Measurements from ENCODE around the gene ABI3BP.
"Not testable (repeated sequence)": the region's sequence is repeated elsewhere in the genome, so short reads cannot be mapped to it uniquely, and the experiment has no call there.

Gene ABI3BP, protein sequence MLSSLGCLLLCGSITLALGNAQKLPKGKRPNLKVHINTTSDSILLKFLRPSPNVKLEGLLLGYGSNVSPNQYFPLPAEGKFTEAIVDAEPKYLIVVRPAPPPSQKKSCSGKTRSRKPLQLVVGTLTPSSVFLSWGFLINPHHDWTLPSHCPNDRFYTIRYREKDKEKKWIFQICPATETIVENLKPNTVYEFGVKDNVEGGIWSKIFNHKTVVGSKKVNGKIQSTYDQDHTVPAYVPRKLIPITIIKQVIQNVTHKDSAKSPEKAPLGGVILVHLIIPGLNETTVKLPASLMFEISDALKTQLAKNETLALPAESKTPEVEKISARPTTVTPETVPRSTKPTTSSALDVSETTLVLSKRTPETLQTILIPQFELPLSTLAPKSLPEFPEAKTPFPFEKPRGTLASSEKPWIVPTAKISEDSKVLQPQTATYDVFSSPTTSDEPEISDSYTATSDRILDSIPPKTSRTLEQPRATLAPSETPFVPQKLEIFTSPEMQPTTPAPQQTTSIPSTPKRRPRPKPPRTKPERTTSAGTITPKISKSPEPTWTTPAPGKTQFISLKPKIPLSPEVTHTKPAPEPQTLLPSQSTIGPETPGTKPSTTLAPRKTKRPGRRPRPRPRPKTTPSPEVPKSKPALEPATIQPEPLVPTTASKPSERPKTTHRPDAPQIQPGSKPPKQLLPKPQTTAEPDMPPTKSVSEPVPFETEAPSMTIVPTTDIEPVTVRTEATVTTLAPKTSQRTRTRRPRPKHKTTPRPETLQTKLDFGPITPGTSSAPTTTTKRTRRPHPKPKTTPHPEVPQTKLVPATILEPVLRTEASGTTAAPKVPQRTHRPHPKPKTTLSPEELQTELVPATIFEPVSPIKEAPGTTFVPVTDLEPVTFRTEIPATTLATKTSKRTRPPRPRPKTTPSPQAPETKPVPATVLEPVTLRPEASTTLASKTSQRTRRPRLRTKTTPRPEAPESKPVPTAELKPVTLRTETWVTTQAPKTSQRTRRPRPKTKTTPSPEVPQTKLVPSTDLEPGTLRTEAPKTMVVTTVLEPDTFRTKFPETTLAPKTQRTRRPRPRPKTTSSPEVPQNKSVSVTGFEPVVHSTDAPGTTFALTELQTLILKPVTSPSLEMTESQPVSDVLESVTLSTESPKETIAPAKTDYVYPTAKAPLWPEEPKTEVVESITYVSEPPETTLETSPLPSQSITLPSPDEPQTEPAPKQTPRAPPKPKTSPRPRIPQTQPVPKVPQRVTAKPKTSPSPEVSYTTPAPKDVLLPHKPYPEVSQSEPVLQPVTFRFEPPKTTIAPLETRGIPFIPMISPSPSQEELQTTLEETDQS (N-terminal part only)

GRCh38 chr3:100993309-100993708 lies at the start of gene ABI3BP:
Gene ABI3BP (minus strand): TSS chr3:100993421. CDS start chr3:100993384, 37 bp downstream.
- DNase-seq, result no peak

DNA sequence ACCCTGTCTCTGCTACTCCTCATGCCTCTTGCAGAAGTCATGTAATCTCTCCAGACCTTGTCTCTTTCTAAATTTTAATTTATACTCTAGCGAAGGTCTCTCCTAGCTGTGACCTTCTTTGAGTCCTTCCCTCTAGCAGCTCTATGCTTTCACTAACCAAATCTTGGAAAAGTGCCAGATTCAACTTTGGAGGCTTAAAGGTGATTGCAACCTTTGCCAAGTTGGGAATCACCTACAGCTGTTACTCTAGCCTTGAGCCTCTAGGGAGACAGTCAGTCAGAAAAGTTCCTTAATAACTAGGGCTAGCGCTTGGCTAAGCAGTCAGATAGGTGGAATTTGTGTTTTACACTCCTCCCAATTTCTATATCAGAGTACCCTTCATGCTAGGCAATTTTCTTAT lies 46.1 kb upstream of the ABI3BP start:
- DNase-seq, result no peak

DNA sequence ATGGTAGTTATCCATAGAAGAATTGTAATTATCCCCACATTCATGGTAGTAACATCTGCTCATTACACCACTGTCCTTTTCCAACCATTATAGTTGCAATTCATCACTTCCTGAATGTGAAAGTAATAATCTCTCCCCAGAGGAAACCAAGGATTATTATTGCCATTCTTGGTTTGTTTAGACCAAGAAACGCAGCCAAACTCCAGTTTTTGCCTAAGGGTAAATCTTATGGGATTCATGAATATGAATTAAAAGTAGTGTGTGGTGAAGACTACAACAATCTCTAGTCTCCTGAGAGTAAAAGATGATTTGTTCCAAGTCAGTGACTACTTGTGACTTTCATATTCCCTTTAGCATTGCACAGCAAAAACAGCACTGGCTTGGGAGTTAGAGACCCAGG lies 45.7 kb upstream of the ABI3BP start:
- no peak for DNase-seq

GRCh38 chr3:101038393-101038792 lies 45.2 kb upstream of the ABI3BP start:
- no peak for DNase-seq

DNA sequence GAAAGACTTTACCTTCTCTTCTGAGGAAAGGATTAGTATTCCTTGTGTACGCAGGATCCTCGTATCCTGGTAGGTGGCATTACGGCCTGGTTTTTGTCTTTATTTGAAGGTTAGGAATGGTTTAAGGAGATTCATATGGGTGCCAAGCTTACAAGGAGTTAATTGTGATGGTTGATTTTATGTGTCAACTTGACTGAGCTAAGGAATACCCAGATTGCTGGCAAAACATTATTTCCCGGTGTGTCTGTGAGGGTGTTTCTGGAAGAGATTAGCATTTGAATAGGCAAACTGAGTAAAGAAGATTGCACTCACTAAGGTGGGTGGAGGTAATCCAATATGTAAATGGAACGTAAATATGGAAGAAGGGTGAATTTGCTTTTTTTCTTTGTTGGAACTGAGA lies 44.4 kb upstream of the ABI3BP start:
- DNase-seq, result no peak

GRCh38 chr3:101036676-101037075 lies 43.5 kb upstream of the ABI3BP start:
- DNase-seq, result no peak

DNA sequence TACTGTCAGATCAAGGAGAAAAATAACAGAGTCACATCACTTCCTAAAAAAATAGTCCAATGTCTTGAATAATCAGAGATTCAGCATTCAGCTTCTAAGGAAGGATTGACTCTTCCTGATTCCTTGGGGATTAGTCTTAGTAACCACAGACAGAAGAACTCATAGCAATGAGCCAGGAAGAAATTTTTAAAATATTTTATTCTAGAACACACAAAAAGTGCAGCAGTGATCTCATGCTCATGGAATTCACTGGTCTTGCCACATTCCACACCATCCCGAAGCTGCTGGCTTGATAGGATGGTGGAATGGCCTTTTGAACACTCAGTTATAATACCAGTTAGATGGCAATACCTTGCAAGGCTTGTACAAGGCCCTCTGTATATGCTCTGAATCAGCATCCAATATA lies 43.0 kb upstream of the ABI3BP start:
- DNase-seq, result no peak

- no peak for DNase-seq
Observed at GRCh38 chr3:101027286-101027685, 34.1 kb upstream of the ABI3BP start.

DNA sequence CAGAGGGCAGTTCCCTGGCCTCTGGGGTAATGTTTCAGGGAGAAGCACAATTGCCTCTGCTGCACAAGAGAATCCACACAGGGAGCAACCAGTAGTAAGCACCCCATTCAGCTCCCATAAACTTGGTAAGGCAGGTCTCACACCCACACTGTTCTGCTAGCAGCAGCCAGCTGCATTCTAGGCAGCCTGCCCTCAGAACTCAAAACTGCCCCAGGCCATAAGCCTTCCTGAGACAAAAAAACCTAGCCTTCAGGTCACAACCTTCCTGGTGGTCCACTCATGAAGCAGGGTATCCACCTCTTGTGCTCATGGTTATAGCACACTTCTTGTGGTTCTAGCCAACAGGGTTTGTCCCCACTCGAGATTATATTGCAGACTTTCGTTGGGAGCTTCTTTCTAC lies 33.7 kb upstream of the ABI3BP start:
- no peak for DNase-seq

DNA sequence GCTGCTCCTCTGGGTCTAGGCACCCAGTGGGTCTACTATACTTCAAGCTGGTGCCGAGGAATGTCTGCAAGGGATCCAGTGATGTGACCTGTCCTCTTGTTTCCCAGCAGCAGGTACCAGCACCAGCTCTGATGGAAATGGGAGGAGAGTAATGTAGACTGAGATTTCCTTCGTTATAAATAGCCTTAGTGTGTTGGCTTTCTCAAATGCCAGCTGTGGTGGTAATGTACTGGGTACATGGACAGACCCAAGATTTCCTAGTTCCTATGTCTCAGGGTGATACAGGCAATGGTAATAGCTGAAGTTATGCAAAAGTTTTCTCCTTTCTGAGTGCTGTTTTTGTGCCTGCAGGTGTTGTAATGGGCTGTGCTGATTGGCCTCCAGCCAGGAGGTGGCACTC lies 33.0 kb upstream of the ABI3BP start:
- DNase-seq, result no peak

DNA sequence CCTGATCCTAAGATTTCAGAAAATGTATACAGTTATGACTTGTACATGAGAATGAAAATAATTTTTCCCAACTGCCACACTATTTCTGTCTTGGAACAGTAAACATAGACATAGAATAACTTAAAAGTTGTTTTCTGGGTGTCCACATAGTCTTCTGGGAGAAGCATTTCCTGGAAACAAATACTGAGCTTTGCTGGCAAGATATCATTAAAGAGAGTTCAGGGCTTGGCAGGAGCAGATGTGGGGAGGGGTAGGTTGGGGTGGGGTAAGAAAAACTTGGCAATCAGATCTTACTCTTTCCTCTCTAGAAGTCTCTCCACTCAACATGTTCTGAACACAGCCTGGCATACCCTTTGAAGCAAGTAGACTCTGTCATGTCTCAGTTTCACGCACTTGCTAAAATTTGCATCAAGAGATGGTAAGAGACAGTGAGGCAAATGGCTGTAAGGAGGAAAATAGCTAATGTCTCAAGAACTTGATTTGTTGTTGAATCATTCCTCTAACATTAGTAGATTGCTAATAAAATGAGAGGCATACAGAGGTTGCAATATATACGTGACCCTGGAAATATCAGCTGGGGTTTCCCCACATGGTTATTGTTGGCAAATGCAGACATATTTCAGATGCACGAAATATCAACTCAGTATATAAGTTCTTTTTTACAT lies 27.3 kb upstream of the ABI3BP start:
- no peak for DNase-seq

GRCh38 chr3:101017017-101017416 lies 23.8 kb upstream of the ABI3BP start:
- no peak for DNase-seq

DNA sequence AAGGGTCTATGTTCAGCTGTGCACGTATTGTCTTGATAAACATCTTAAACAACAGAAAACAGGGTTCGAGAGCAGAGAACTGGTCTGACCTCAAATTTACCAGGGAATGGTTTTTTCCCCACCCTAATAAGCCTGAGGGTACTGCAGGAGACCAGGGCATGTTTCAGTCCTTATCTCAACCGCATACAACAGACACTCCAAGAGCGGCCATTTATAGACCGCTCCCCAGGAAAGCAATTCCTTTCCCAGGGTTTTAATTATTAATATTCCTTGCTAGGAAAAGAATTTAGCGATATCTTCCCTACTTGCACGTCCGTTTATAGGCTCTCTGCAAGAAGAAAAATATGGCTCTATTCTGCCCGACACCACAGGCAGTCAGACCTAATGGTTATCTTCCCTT lies 19.1 kb upstream of the ABI3BP start:
- DNase-seq, result not testable (repeated sequence)

DNA sequence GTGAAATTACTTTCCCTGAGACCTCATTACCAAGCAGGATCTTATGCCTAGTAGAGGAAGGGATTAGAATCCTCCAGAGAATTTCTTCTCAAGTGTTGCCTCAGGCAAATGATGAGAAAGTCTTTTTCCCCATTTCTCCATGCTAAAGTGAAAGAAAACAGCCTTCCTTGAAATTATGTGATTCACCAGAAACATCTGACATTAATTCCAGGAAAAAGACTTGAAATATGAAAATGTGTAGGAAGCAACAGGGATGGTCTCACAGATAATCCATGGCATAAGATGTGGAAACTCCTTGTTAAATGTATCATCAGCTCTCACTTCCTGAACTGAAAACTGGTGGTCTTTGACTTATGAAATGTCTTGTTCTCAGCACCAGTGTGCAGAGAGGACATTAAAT lies 17.9 kb upstream of the ABI3BP start:
- DNase-seq, result no peak

DNA sequence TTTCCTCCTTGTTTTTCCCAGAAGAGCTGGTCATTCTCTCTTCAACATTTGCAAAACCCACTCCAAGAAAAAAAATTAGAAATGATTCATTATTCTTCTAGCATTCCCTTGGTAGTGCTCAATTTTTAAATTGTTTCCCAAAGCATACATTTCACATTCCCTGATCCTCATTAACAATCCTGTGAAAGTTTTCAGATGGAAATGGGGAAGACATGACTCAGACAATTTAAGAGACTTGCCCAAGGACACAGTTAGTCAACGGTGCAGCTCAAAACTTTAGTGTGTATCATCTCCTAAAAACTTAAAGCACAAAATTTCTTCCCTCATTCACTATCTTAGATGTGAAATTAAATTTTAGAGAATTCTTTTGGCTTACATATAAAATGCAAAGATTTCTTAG lies 17.1 kb upstream of the ABI3BP start:
- DNase-seq, result no peak

- no peak for DNase-seq
Observed at GRCh38 chr3:101009386-101009785, 16.2 kb upstream of the ABI3BP start.

GRCh38 chr3:100999160-100999559 lies 5.9 kb upstream of the ABI3BP start:
- DNase-seq, result no peak

GRCh38 chr3:100994809-100995208 lies 1.6 kb upstream of the ABI3BP start:
- no peak for DNase-seq

DNA sequence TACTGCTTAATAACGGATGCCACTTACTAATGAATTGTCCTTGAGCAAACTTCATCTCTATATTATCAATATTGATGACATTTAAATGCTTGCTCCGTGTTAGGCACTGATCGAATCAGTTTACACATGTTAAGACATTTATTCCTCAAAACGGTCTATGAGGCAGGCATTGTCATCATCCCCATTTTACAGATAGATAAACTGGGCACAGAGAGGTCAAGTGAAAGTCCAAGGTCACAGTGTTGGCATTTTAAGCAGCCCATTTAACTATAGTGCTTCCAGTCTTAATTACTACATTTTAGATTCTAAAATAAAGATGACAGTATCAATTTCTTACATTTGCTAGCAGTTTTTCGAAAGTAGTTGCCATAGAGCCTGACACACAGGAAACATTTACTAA lies 966 bp upstream of the ABI3BP start:
- DNase-seq, result no peak

DNA sequence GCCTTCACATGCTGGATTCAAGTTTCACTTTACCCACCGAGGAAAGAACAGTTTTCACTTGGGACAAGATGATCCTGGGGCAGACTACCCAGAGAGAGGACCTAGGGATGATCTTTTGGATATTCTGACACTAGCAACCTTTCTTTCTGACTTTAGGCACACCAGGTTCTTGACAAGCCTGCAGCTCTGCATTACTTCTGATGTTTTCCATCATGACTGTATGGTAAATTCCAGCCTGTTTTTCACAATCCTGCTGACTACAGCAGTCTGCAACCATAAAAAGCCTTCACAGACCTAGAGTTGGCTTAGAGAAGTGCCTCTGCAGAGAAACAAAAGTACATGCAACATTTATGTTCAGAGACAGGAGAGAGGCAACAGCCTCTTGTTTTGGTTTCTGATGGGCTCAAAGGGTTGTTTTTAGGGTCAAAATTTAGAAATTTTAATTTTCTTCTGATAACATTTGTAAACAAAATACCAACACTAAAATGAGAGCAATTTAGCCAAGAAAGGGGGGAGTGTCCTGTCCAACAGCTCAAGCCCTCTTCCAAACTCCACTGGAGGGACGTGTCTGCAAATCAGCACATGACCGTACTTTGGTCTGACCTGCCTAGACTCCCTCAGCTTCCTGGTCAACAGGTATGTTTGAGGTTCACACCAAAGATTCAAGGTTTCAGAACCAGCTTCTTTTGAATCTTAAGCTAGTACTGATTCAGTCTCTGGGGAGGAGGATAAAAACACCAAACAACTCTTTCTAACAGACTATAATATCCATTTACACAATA lies 799 bp downstream of the ABI3BP start:
- no peak for DNase-seq

DNA sequence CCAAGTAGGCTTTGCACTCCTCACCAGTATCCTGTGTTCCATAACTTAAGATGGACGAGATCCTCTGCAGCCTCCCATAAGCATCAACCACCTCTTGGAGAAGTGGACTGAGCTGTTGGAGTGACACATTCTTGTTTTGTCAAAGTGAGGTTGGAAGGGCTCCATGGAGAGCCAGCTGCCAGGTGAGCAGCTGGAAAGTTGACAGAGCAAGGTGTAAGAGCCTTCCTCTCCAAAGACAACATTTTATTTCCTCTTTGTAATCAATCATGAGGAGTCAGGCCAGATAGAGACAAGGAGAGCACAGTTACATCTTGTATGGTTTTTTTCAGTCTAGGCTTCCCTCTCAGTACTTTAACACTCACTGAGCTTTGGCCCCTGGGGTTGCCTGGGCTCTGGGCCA lies 5.1 kb downstream of the ABI3BP start:
- no peak for DNase-seq

- DNase-seq, result no peak
Observed at GRCh38 chr3:100984308-100984707, 8.9 kb downstream of the ABI3BP start.

All from stimulated activated naive CD4-positive, alpha-beta T cell treated with Interleukin-2 at 50 U/mL for 16 hours (primary cell).